ENCODE data around the gene PCNX2. TPM values are rescaled to one million over a fixed set of nuclear protein-coding genes. Genes with fewer than 3 reads are reported as not detected.

The PCNX2 gene
- total and polyA plus RNA-seq, 2 of the 8 experiments (the other 6 are each of a cell fraction or from before 2014, with no cell fraction given) = 46.1 to 57.6 TPM

GRCh38 chr1:233256789-233257188 is 38.7 kb downstream of the PCNX2 start:
- Histone ChIP-seq H2BK5ac (ENCODE audit: low read depth, low read length) (no peak overlapping the region), H2BK20ac (ENCODE audit: low read length) (no peak overlapping the region), H3K14ac (ENCODE audit: insufficient read length) (no peak overlapping the region), H3K4me2 (ENCODE audit: insufficient read depth in 1 of 2, low read depth in 2 of 2, low read length in 2 of 2) (no peak overlapping the region), H3K9ac (replicated peaks in 1 of 4; ENCODE audit: extremely low read depth in 1 of 4, low read depth in 3 of 4, low read length in 3 of 4) (no peak overlapping the region), H3K4me3 (ENCODE audit: extremely low read depth in 1 of 4, insufficient read depth in 2 of 4, low read depth in 3 of 4, low read length in 4 of 4) (no peak overlapping the region), H3K9me3 (ENCODE audit: insufficient read depth in 2 of 2, low read depth in 1 of 2, low read length in 1 of 2) (no peaks in the 10 kb centered on the region), H3K36me3 (ENCODE audit: control insufficient read depth in 2 of 4, insufficient read depth in 4 of 4, low read length in 3 of 4) (peaks cover 14 to 47% (median 34%) of the 10 kb centered on the region in 4 experiments), H2BK120ac (replicated peaks; ENCODE audit: low read depth, low read length) (no peak overlapping the region), H3K4me1 (replicated peaks in 1 of 4; ENCODE audit: control insufficient read depth in 3 of 4, insufficient read depth in 4 of 4, low read length in 3 of 4) (no peaks in the 10 kb centered on the region), H4K20me1 (replicated peaks in 1 of 2; ENCODE audit: control insufficient read depth in 1 of 2, insufficient read depth in 2 of 2, low read length in 2 of 2) (peaks cover 3 to 7% of the 10 kb centered on the region in 2 experiments), H3K23me2 (ENCODE audit: low read depth, low read length) (no peaks in the 10 kb centered on the region), H2AK5ac (ENCODE audit: low read depth, low read length) (no peak overlapping the region), H3K27ac (ENCODE audit: low read depth, low read length) (no peak overlapping the region), H3K56ac (replicated peaks; ENCODE audit: insufficient read length, low read depth, low read length) (no peak overlapping the region), H3K4ac (replicated peaks; ENCODE audit: insufficient read length, low read depth, low read length) (no peak overlapping the region), H2AFZ (ENCODE audit: low read length) (no peak overlapping the region), H3K23ac (ENCODE audit: insufficient read length) (no peak overlapping the region), H3K27me3 (replicated peaks in 1 of 4; ENCODE audit: control insufficient read depth in 3 of 4, extremely low read depth in 1 of 4, insufficient read depth in 3 of 4, low read length in 3 of 4) (no peaks in the 10 kb centered on the region), H2BK12ac (ENCODE audit: low read depth, low read length) (no peak overlapping the region), H4K8ac (ENCODE audit: extremely low read depth, insufficient read depth, low read length) (no peak overlapping the region), H4K91ac (replicated peaks; ENCODE audit: insufficient read length, low read length) (no peak overlapping the region), H3K18ac (ENCODE audit: extremely low read depth, low read length) (no peak overlapping the region), H4K5ac (ENCODE audit: insufficient read length, low read depth, low read length) (no peak overlapping the region), H3K79me2 (ENCODE audit: control insufficient read depth in 1 of 2, insufficient read depth in 2 of 2, low read length in 2 of 2) (peaks cover 3 to 45% of the 10 kb centered on the region in 2 experiments; a peak in 3 of 4 replicates), H2BK15ac (ENCODE audit: low read length) (no peak overlapping the region), H3K79me1 (ENCODE audit: low read depth, low read length) (peaks cover 3% of the 10 kb centered on the region)
- FAIRE-seq (no peak), DNase-seq (ENCODE audit: low read depth in 1 of 2, low spot score in 2 of 2) (no peak)
- CTCF ChIA-PET (ENCODE audit: partially characterized antibody) = interaction anchor here (1.0 to 1.6 kb wide), 3 partner anchors 13 to 583 kb away, joined by 3 read pairs; no protein-coding TSS in a partner anchor
- TF ChIP-seq NANOG (IDR thresholded peaks at IDR 0.05; ENCODE audit: insufficient read depth, low read depth, low read length, poor library complexity, severe bottlenecking) = no peak
- WGBS, 2 experiments (ENCODE audit: extremely low coverage in 1 of 2, insufficient coverage in 1 of 2, insufficient read length in 1 of 2, insufficient replicate concordance in 2 of 2, low coverage in 1 of 2, low lambda C conversion rate in 2 of 2, missing lambda C conversion rate in 1 of 2) = 83% methylated on average over 2 of the region's 2 CpGs; no CpG with 5 or more reads in 1 of the 2 experiments
- POLR2A ChIA-PET (ENCODE audit: partially characterized antibody) = interaction anchor here (0.8 to 1.1 kb wide), 2 partner anchors 9 to 11 kb away, joined by 3 read pairs; no protein-coding TSS in a partner anchor
